Endodermal cell (in vitro differentiated cells): ENCODE measurements around the gene OTUD7B. TPM values are rescaled to one million over a fixed set of nuclear protein-coding genes. Genes with fewer than 3 reads are reported as not detected.

Experiments
- DNase-seq: peaks from one replicate; pipeline ENCODE4 v3.0.0-alpha.2; 2017
- H3K27ac ChIP-seq: 2 replicates; pipeline ENCODE4 v1.5.1; 2013; ENCODE audit warnings: mild to moderate bottlenecking, low read depth, low read length, moderate library complexity
- H3K27me3 ChIP-seq: 2 replicates; pipeline ENCODE4 v1.6.1; 2013; ENCODE audit warnings: mild to moderate bottlenecking, low read length, moderate library complexity; ENCODE audit not compliant: insufficient read depth, control insufficient read depth, poor library complexity, severe bottlenecking
- H3K36me3 ChIP-seq: 2 replicates; pipeline ENCODE4 v1.7.0; 2013; ENCODE audit warnings: mild to moderate bottlenecking, low read length, moderate library complexity; ENCODE audit not compliant: control insufficient read depth, insufficient read depth
- H3K4me1 ChIP-seq: one replicate; pipeline ENCODE4 v1.7.0; 2013; ENCODE audit warnings: low read length; ENCODE audit not compliant: control insufficient read depth, insufficient read depth
- H3K4me3 ChIP-seq: 2 replicates; pipeline ENCODE4 v1.5.1; 2013; ENCODE audit warnings: mild to moderate bottlenecking, low read length, moderate library complexity
- H3K9ac ChIP-seq: 2 replicates; pipeline ENCODE4 v1.6.1; 2013; ENCODE audit warnings: mild to moderate bottlenecking, low read length, moderate library complexity; ENCODE audit not compliant: poor library complexity, severe bottlenecking; ENCODE audit errors: extremely low read depth
- H3K9me3 ChIP-seq: 2 replicates; pipeline ENCODE4 v1.6.1; 2013; ENCODE audit warnings: mild to moderate bottlenecking, low read length, moderate library complexity; ENCODE audit not compliant: control insufficient read depth
- H3K27ac Mint-ChIP-seq: 2 replicates; pipeline ENCODE4 v1.8.0; 2020; ENCODE audit warnings: mixed read lengths
- H3K27me3 Mint-ChIP-seq: 2 replicates; pipeline ENCODE4 v1.8.0; 2021; ENCODE audit warnings: mild to moderate bottlenecking, mixed read lengths; ENCODE audit not compliant: insufficient read depth
- H3K36me3 Mint-ChIP-seq: 2 replicates; pipeline ENCODE4 v1.8.0; 2020; ENCODE audit warnings: low read depth, mixed read lengths
- H3K4me1 Mint-ChIP-seq: 2 replicates; pipeline ENCODE4 v1.8.0; 2020; ENCODE audit warnings: mixed read lengths
- H3K4me3 Mint-ChIP-seq: 2 replicates; pipeline ENCODE4 v1.8.0; 2020; ENCODE audit warnings: mild to moderate bottlenecking, moderate library complexity, mixed read lengths
- H3K9me3 Mint-ChIP-seq: 2 replicates; pipeline ENCODE4 v1.8.0; 2020; ENCODE audit warnings: mild to moderate bottlenecking, mixed read lengths
- CTCF ChIP-seq: fragments of 200-600 bp; sonication (generic); conservative IDR thresholded peaks from 2 replicates; pipeline ENCODE4 v1.5.0; 2021; ENCODE audit warnings: antibody characterized with exemption, mild to moderate bottlenecking
- WGBS, 2 experiments: methylation state at CpG; one replicate each; pipeline versions ENCODE4 v1.1.5 to v1.1.7; 2013; ENCODE audit warnings: missing lambda C conversion rate in 2 of 2, mixed read lengths in 1 of 2; ENCODE audit not compliant: insufficient coverage in 1 of 2, insufficient read length in 1 of 2; 5-methylcytosine and 5-hydroxymethylcytosine counted together
- total RNA-seq, 2 donors: library from RNA; stranded (reverse); fragmentation: NEBNext Ultra II Directional in 1 of 2; extraction: Animal tissue kit (Norgen Biotek cat#: 25700) in 1 of 2; gene quantifications; 2 replicates in 1 of 2; 3 replicates in 1 of 2; pipeline ENCODE4 v1.2.1, GENCODE V29; 2021

The OTUD7B gene
- total RNA-seq, 2 donors from 2014 or later = 26.6 to 31.1 TPM

DNA sequence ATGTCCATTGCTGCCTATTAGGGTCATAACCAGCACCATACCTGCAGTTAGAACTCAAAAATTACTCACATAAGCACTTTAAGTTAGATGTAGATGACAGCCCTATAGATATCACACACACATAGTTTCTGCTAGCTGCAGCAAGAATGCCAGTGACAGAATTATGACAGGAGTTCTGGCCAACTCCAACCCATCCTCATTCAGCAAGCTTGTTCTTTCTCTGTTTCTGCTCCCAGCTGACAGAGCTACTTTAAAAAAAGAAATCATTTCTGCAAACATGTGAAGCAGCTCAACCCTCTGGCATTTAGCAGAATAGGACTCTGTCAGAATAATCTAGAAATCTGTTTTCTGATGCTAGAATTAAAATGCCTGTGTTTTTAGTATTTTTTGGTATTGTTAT is 23.8 kb upstream of the OTUD7B start:
- Histone ChIP-seq H3K36me3 (no peaks in the 10 kb centered on the region), H3K9ac (no peak overlapping the region), H3K9me3 (no peaks in the 10 kb centered on the region), H3K27ac (no peak overlapping the region), H3K4me3 (no peak overlapping the region), H3K27me3 (no peaks in the 10 kb centered on the region), H3K4me1 (no peaks in the 10 kb centered on the region)
- Mint-ChIP-seq H3K4me1 (no peaks in the 10 kb centered on the region), H3K9me3 (no peaks in the 10 kb centered on the region), H3K4me3 (no peak overlapping the region), H3K27me3 (no peaks in the 10 kb centered on the region), H3K27ac (no peak overlapping the region), H3K36me3 (no peaks in the 10 kb centered on the region)
- no peak for TF ChIP-seq CTCF
- DNase-seq = no peak

- H3K9me3 ChIP-seq = no peaks in the 10 kb centered on the region
- H3K27ac ChIP-seq = no peak overlapping the region
- Mint-ChIP-seq H3K27ac (no peak overlapping the region), H3K27me3 (no peaks in the 10 kb centered on the region), H3K4me1 (peaks cover 6% of the 10 kb centered on the region), H3K36me3 (no peaks in the 10 kb centered on the region), H3K9me3 (no peaks in the 10 kb centered on the region), H3K4me3 (no peak overlapping the region)
- WGBS, 2 experiments = 100% methylated on average over 1 of the region's 1 CpG; no CpG with 5 or more reads in 1 of the 2 experiments
- no peak for DNase-seq
- no peak overlapping the region for H3K9ac ChIP-seq
- no peak overlapping the region for H3K4me3 ChIP-seq
- no peaks in the 10 kb centered on the region for H3K4me1 ChIP-seq
- TF ChIP-seq CTCF = no peak
- H3K36me3 ChIP-seq = no peaks in the 10 kb centered on the region
- H3K27me3 ChIP-seq = no peaks in the 10 kb centered on the region
Measured at GRCh38 chr1:150028322-150028721, 17.8 kb upstream of the OTUD7B start.

DNA sequence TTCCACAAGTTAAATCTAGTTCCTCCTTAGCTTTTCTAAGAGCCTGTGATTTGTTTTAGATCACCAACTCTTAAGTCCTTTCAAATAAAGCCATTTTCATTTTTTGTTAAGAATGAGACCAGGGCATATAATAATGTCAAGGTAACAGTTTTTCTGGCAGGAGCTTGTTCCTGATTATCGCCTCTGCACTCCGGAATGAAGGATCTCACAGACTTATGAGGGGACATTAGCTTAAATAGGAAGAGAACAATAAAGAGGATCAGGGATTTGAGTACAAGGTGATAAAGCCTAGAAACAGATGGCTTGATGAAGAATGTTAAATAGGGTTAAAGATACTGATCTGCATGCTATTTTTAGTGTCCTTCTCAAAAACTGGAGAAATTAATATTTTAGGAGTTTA is 13.6 kb upstream of the OTUD7B start:
- H3K9me3 Mint-ChIP-seq = no peaks in the 10 kb centered on the region
- H3K4me3 Mint-ChIP-seq = no peak overlapping the region
- H3K4me1 ChIP-seq = no peaks in the 10 kb centered on the region
- no peak overlapping the region for H3K27ac ChIP-seq
- no peak for TF ChIP-seq CTCF
- no peaks in the 10 kb centered on the region for H3K36me3 Mint-ChIP-seq
- no peaks in the 10 kb centered on the region for H3K9me3 ChIP-seq
- no peak overlapping the region for H3K4me3 ChIP-seq
- no peaks in the 10 kb centered on the region for H3K36me3 ChIP-seq
- no peaks in the 10 kb centered on the region for H3K27me3 ChIP-seq
- no peak for DNase-seq
- H3K4me1 Mint-ChIP-seq = peaks cover 19% of the 10 kb centered on the region
- WGBS, 2 experiments = 79 to 84% methylated on average over 2 of the region's 2 CpGs
- H3K27me3 Mint-ChIP-seq = no peaks in the 10 kb centered on the region
- H3K9ac ChIP-seq = no peak overlapping the region
- no peak overlapping the region for H3K27ac Mint-ChIP-seq
